CD8-positive, alpha-beta memory T cell (primary cell): ENCODE measurements around the gene MAP2K5. TPM values are rescaled to one million over a fixed set of nuclear protein-coding genes. Genes with fewer than 3 reads are reported as not detected.

Source experiments
- CTCF ChIA-PET: fragments of 350-600 bp; sonication (Branson Sonifier 250); formaldehyde crosslinking; loops from one replicate; lab custom pipeline; 2021; ENCODE audit warnings: antibody characterized with exemption; lab: Charles Lee
- POLR2A ChIA-PET: fragments of 350-600 bp; sonication (Branson Sonifier 250); formaldehyde crosslinking; loops from one replicate; lab custom pipeline; 2021; ENCODE audit warnings: antibody characterized with exemption; lab: Charles Lee
- DNase-seq, 5 donors: peaks; one replicate each; pipeline versions ENCODE4 v3.0.0 to v3.0.0-alpha.2; 2020 to 2022; ENCODE audit warnings: mixed read lengths in 1 of 5
- H3K27ac ChIP-seq: one replicate; pipeline ENCODE4 v1.7.0; 2013; ENCODE audit warnings: low read depth, mild to moderate bottlenecking, low read length, moderate library complexity
- H3K27me3 ChIP-seq: 2 replicates; pipeline ENCODE4 v1.7.0; 2013; ENCODE audit warnings: low read length, mild to moderate bottlenecking; ENCODE audit not compliant: insufficient read depth, poor library complexity, severe bottlenecking
- H3K36me3 ChIP-seq: 2 replicates; pipeline ENCODE4 v1.7.0; 2013; ENCODE audit warnings: mild to moderate bottlenecking, low read length, moderate library complexity; ENCODE audit not compliant: insufficient read depth
- H3K4me1 ChIP-seq: 2 replicates; pipeline ENCODE4 v1.7.0; 2013; ENCODE audit warnings: mild to moderate bottlenecking, low read length, moderate library complexity; ENCODE audit not compliant: insufficient read depth
- H3K4me3 ChIP-seq: 2 replicates; pipeline ENCODE4 v1.7.0; 2013; ENCODE audit warnings: mild to moderate bottlenecking, low read length
- H3K9me3 ChIP-seq: 2 replicates; pipeline ENCODE4 v1.7.0; 2013; ENCODE audit warnings: mild to moderate bottlenecking, low read length
- H3K27ac Mint-ChIP-seq, 8 donors: one replicate each; pipeline ENCODE4 v1.8.0; 2020 to 2021; ENCODE audit warnings: mixed read lengths in 8 of 8, mild to moderate bottlenecking in 6 of 8, inconsistent platforms in 3 of 8, moderate library complexity in 3 of 8
- H3K27me3 Mint-ChIP-seq, 2 donors: one replicate each; pipeline ENCODE4 v1.8.0; 2020 to 2021; ENCODE audit warnings: mixed read lengths in 2 of 2, mild to moderate bottlenecking in 1 of 2, moderate library complexity in 1 of 2
- H3K36me3 Mint-ChIP-seq, 3 donors: one replicate each; pipeline ENCODE4 v1.8.0; 2020 to 2021; ENCODE audit warnings: mixed read lengths in 3 of 3, inconsistent platforms in 1 of 3, mild to moderate bottlenecking in 1 of 3
- H3K4me1 Mint-ChIP-seq, 3 donors: one replicate each; pipeline ENCODE4 v1.8.0; 2020 to 2021; ENCODE audit warnings: mixed read lengths in 3 of 3, inconsistent platforms in 1 of 3, mild to moderate bottlenecking in 1 of 3
- H3K4me3 Mint-ChIP-seq, 7 donors: one replicate each; pipeline ENCODE4 v1.8.0; 2020 to 2021; ENCODE audit warnings: mixed read lengths in 7 of 7, mild to moderate bottlenecking in 6 of 7, moderate library complexity in 4 of 7, inconsistent platforms in 2 of 7
- H3K9me3 Mint-ChIP-seq, 5 donors: one replicate each; pipeline ENCODE4 v1.8.0; 2020 to 2022; ENCODE audit warnings: mixed read lengths in 5 of 5, mild to moderate bottlenecking in 3 of 5, moderate library complexity in 2 of 5, inconsistent platforms in 1 of 5
- polyA plus RNA-seq: library from polyadenylated mRNA; unstranded; fragments of 300-500 nt; fragmentation: Illumina TruSeq; gene quantifications from one replicate; pipeline ENCODE4 v1.2.3, GENCODE V29; 2021
- total RNA-seq, 2 experiments: library from RNA; stranded (reverse); gene quantifications; one replicate each; pipeline ENCODE4 v1.2.3, GENCODE V29; 2021

MAP2K5 gene
- total and polyA plus RNA-seq, 3 experiments from 2014 or later: 20.0 to 21.4 (median 20.1) TPM

GRCh38 chr15:67691450-67691849 is 148.9 kb downstream of the MAP2K5 start:
- H3K4me1 ChIP-seq: no peaks in the 10 kb centered on the region
- H3K4me3 ChIP-seq: no peak overlapping the region
- H3K27ac ChIP-seq: no peak overlapping the region
- Mint-ChIP-seq H3K27ac (no peak overlapping the region), H3K4me1 (no peaks in the 10 kb centered on the region), H3K4me3 (no peak overlapping the region), H3K27me3 (no peaks in the 10 kb centered on the region), H3K9me3 (no peaks in the 10 kb centered on the region), H3K36me3 (peaks cover 15 to 25% (median 21%) of the 10 kb centered on the region in 3 donors)
- DNase-seq: no peak
- no peaks in the 10 kb centered on the region for H3K27me3 ChIP-seq
- H3K9me3 ChIP-seq: no peaks in the 10 kb centered on the region
- ChIA-PET POLR2A (no interaction called here), CTCF (no interaction called here)
- no peaks in the 10 kb centered on the region for H3K36me3 ChIP-seq

- POLR2A ChIA-PET: no interaction called here
- H3K27me3 ChIP-seq: no peaks in the 10 kb centered on the region
- H3K4me1 ChIP-seq: no peaks in the 10 kb centered on the region
- H3K27ac Mint-ChIP-seq: no peak overlapping the region
- H3K27me3 Mint-ChIP-seq: no peaks in the 10 kb centered on the region
- no peak overlapping the region for H3K4me3 ChIP-seq
- no peaks in the 10 kb centered on the region for H3K9me3 Mint-ChIP-seq
- peaks cover 16 to 25% (median 24%) of the 10 kb centered on the region in 3 donors for H3K36me3 Mint-ChIP-seq
- no peaks in the 10 kb centered on the region for H3K9me3 ChIP-seq
- H3K4me1 Mint-ChIP-seq: no peaks in the 10 kb centered on the region
- H3K4me3 Mint-ChIP-seq: no peak overlapping the region
- no peak overlapping the region for H3K27ac ChIP-seq
- CTCF ChIA-PET: no interaction called here
- H3K36me3 ChIP-seq: no peaks in the 10 kb centered on the region
- DNase-seq: no peak
Observed at GRCh38 chr15:67692573-67692972, 150.1 kb downstream of the MAP2K5 start.

GRCh38 chr15:67696087-67696486 is 153.6 kb downstream of the MAP2K5 start:
- H3K4me3 Mint-ChIP-seq: no peak overlapping the region
- CTCF ChIA-PET: no interaction called here
- H3K36me3 Mint-ChIP-seq: peaks cover 27 to 38% (median 34%) of the 10 kb centered on the region in 3 donors
- Histone ChIP-seq H3K36me3 (no peaks in the 10 kb centered on the region), H3K4me1 (no peaks in the 10 kb centered on the region), H3K27me3 (no peaks in the 10 kb centered on the region), H3K27ac (no peak overlapping the region), H3K4me3 (no peak overlapping the region), H3K9me3 (no peaks in the 10 kb centered on the region)
- no peaks in the 10 kb centered on the region for H3K4me1 Mint-ChIP-seq
- no peak overlapping the region for H3K27ac Mint-ChIP-seq
- no peaks in the 10 kb centered on the region for H3K9me3 Mint-ChIP-seq
- POLR2A ChIA-PET: no interaction called here
- no peaks in the 10 kb centered on the region for H3K27me3 Mint-ChIP-seq
- no peak for DNase-seq

DNA sequence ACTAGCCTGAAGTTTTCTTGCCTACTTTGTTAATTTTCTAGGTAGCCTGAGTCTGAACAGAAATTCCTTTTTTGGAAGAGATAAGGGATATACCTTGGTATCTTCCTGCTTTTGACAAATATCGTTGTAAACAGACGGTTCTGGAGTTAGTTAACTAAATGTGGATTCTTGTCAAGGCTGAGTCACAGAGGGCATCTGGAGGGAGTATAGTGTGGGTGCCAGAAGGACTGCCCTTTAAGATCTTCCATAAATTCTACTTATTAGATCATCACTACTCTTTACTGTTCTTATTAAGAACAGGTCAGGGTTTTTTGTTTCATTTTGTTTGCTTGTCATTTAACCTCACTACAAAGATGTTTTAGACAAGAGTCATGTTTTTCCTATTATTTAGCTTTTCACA is 157.5 kb downstream of the MAP2K5 start:
- no peaks in the 10 kb centered on the region for H3K27me3 ChIP-seq
- no peaks in the 10 kb centered on the region for H3K4me1 ChIP-seq
- POLR2A ChIA-PET: no interaction called here
- Mint-ChIP-seq H3K9me3 (no peaks in the 10 kb centered on the region), H3K27ac (no peak overlapping the region), H3K4me3 (no peak overlapping the region), H3K27me3 (no peaks in the 10 kb centered on the region), H3K4me1 (no peaks in the 10 kb centered on the region), H3K36me3 (peaks cover 24 to 33% (median 32%) of the 10 kb centered on the region in 3 donors)
- no peaks in the 10 kb centered on the region for H3K9me3 ChIP-seq
- H3K27ac ChIP-seq: no peak overlapping the region
- CTCF ChIA-PET: no interaction called here
- DNase-seq: no peak
- H3K36me3 ChIP-seq: no peaks in the 10 kb centered on the region
- no peak overlapping the region for H3K4me3 ChIP-seq

GRCh38 chr15:67701669-67702068 is 159.2 kb downstream of the MAP2K5 start:
- CTCF ChIA-PET: no interaction called here

DNA sequence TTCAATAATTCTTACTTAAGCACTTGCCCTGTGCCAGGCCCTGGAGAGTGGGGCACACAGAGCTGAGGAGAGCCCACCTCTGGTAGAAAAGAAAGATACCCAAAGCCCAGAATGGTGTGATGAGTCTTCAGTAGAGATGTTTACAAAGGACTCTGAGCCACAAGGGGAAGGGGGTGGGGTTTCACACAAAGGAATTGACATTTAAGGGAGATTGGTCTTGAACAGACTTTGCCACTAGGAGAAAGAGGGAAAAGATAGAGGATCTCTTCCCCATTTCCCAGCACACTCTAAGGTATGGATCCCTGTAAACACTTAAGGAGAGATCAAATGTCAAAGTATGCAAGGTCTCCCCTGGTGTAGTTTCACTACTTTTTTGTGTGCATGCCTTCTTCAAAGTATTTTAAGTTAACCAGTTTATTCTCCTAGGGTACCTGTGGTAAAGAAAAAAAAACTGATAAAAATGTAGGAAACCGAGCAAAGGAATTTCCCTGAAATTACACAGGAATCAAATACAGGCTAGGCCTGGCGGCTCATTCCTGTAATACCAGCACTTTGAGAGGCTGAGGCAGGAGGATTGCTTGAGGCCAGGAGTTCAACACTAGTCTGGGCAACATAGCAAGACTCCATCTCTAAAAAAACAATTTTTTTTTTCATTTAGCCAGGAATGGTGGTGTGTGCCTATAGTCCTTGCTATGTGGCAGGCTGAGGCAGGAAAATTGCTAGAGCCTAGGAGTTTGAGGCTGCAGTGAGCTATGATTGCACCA is 165.2 kb downstream of the MAP2K5 start:
- no peak for DNase-seq
- H3K27me3 ChIP-seq: no peaks in the 10 kb centered on the region
- Mint-ChIP-seq H3K9me3 (no peaks in the 10 kb centered on the region), H3K36me3 (peaks cover 27 to 58% (median 30%) of the 10 kb centered on the region in 3 donors), H3K27me3 (no peaks in the 10 kb centered on the region), H3K4me3 (no peak overlapping the region), H3K27ac (no peak overlapping the region), H3K4me1 (no peaks in the 10 kb centered on the region)
- H3K4me3 ChIP-seq: no peak overlapping the region
- POLR2A ChIA-PET: no interaction called here
- H3K36me3 ChIP-seq: no peaks in the 10 kb centered on the region
- H3K9me3 ChIP-seq: no peaks in the 10 kb centered on the region
- CTCF ChIA-PET: no interaction called here
- no peaks in the 10 kb centered on the region for H3K4me1 ChIP-seq
- no peak overlapping the region for H3K27ac ChIP-seq

More at GRCh38 chr15:67701669-67702068, 159.2 kb downstream of the MAP2K5 start:
- H3K4me3 ChIP-seq: no peak overlapping the region
- peaks cover 32 to 43% (median 36%) of the 10 kb centered on the region in 3 donors for H3K36me3 Mint-ChIP-seq
- no peaks in the 10 kb centered on the region for H3K36me3 ChIP-seq
- H3K27me3 Mint-ChIP-seq: no peaks in the 10 kb centered on the region
- H3K9me3 Mint-ChIP-seq: no peaks in the 10 kb centered on the region
- no peak for DNase-seq
- H3K27ac Mint-ChIP-seq: no peak overlapping the region
- H3K27ac ChIP-seq: no peak overlapping the region
- no peaks in the 10 kb centered on the region for H3K27me3 ChIP-seq
- H3K4me3 Mint-ChIP-seq: no peak overlapping the region
- no peaks in the 10 kb centered on the region for H3K4me1 Mint-ChIP-seq
- POLR2A ChIA-PET: no interaction called here
- no peaks in the 10 kb centered on the region for H3K9me3 ChIP-seq
- no peaks in the 10 kb centered on the region for H3K4me1 ChIP-seq

- Mint-ChIP-seq H3K27me3 (no peaks in the 10 kb centered on the region), H3K36me3 (peaks cover 23 to 54% (median 30%) of the 10 kb centered on the region in 3 donors), H3K4me1 (no peaks in the 10 kb centered on the region), H3K4me3 (no peak overlapping the region), H3K27ac (no peak overlapping the region), H3K9me3 (no peaks in the 10 kb centered on the region)
- DNase-seq: no peak
- Histone ChIP-seq H3K36me3 (no peaks in the 10 kb centered on the region), H3K4me1 (no peaks in the 10 kb centered on the region), H3K27ac (no peak overlapping the region), H3K27me3 (no peaks in the 10 kb centered on the region), H3K4me3 (no peak overlapping the region), H3K9me3 (no peaks in the 10 kb centered on the region)
- POLR2A ChIA-PET: no interaction called here
- CTCF ChIA-PET: no interaction called here
Observed at GRCh38 chr15:67708500-67708899, 166.0 kb downstream of the MAP2K5 start.

DNA sequence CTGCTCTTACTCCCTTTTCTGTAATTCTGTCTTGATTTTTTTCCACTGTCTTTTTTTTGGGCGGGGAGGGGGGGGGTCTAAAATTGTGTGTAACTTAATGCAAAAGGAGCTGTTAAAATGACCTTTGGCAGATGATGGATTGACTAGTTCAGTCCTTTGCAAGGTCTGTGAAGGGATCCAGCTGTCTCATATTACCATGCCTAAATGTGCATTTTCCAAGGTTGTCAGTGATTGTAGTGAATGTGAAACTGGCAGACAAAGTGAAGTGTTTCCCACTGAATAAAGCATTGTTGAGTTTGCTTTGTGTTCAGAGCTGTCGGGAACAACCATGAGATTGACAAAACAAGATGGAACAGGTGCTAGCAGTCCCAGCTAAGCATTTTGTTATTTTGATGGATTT is 172.7 kb downstream of the MAP2K5 start:
- no peak overlapping the region for H3K4me3 ChIP-seq
- ChIA-PET CTCF (no interaction called here), POLR2A (no interaction called here)
- no peaks in the 10 kb centered on the region for H3K9me3 Mint-ChIP-seq
- no peaks in the 10 kb centered on the region for H3K4me1 ChIP-seq
- DNase-seq: no peak
- H3K36me3 ChIP-seq: no peaks in the 10 kb centered on the region
- H3K4me3 Mint-ChIP-seq: no peak overlapping the region
- H3K27ac Mint-ChIP-seq: peak overlapping the region in 2 of 8 donors; percentile 13 to 54
- no peaks in the 10 kb centered on the region for H3K27me3 ChIP-seq
- peaks cover 12 to 30% (median 17%) of the 10 kb centered on the region in 3 donors for H3K36me3 Mint-ChIP-seq
- H3K27me3 Mint-ChIP-seq: no peaks in the 10 kb centered on the region
- H3K27ac ChIP-seq: no peak overlapping the region
- no peaks in the 10 kb centered on the region for H3K4me1 Mint-ChIP-seq
- no peaks in the 10 kb centered on the region for H3K9me3 ChIP-seq
